ENCODE data around the gene GPR39. TPM values are rescaled to one million over a fixed set of nuclear protein-coding genes. Genes with fewer than 3 reads are reported as not detected.

Gene GPR39
- total and polyA plus RNA-seq, 9 donors: 0.08 to 2.0 (median 0.42) TPM; not detected in 2

DNA sequence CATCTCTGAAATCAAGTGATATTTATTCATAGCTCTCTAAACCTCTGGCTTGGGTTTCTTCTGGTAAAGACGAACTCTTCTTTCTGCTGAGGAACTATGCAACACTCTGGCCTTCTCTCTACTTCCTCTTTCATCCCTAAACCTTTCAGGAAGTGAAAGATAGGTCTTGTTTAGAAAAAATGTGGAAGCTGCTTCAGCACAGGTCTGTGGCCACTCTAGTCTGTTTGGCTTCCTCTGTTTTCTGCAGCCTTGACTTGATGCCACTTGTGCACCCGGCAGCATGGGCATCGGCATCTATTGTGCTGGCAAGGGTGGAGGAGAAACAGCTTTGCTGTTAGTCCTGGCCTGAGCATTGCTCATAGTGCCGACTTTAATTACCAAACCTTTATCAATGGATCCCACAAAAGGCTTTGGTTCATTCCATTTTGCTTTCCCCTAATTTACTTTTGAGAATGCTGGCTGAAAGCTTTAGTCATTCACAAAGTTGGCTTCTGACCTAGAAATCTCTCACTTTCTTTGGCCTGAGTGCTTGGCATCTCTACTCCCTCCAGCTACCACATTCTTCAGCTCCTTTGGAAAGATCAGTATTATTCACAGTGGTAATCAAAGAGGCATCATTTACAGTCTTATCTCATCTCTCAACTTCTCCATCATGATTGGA, 32.0 kb upstream of the GPR39 start:
- Histone ChIP-seq H3K4me1 (ENCODE audit: insufficient read depth) (no peaks in the 10 kb centered on the region), H3K27ac (no peak overlapping the region), H3K36me3 (no peaks in the 10 kb centered on the region), H3K4me3 (no peak overlapping the region), H3K27me3 (no peaks in the 10 kb centered on the region), H3K9me3 (no peaks in the 10 kb centered on the region)
- WGBS, 3 donors: 69 to 72% (median 72%) methylated on average over 4 of the region's 4 CpGs
- TF ChIP-seq EP300 (IDR thresholded peaks at IDR 0.05) (no peak), POLR2A (IDR thresholded peaks at IDR 0.05) (no peak)
- TF ChIP-seq, protein P1, sequence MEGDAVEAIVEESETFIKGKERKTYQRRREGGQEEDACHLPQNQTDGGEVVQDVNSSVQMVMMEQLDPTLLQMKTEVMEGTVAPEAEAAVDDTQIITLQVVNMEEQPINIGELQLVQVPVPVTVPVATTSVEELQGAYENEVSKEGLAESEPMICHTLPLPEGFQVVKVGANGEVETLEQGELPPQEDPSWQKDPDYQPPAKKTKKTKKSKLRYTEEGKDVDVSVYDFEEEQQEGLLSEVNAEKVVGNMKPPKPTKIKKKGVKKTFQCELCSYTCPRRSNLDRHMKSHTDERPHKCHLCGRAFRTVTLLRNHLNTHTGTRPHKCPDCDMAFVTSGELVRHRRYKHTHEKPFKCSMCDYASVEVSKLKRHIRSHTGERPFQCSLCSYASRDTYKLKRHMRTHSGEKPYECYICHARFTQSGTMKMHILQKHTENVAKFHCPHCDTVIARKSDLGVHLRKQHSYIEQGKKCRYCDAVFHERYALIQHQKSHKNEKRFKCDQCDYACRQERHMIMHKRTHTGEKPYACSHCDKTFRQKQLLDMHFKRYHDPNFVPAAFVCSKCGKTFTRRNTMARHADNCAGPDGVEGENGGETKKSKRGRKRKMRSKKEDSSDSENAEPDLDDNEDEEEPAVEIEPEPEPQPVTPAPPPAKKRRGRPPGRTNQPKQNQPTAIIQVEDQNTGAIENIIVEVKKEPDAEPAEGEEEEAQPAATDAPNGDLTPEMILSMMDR (IDR thresholded peaks at IDR 0.05): no peak
- no peak for DNase-seq
- intact Hi-C loops (cut with DNase I): no loop called here

DNA sequence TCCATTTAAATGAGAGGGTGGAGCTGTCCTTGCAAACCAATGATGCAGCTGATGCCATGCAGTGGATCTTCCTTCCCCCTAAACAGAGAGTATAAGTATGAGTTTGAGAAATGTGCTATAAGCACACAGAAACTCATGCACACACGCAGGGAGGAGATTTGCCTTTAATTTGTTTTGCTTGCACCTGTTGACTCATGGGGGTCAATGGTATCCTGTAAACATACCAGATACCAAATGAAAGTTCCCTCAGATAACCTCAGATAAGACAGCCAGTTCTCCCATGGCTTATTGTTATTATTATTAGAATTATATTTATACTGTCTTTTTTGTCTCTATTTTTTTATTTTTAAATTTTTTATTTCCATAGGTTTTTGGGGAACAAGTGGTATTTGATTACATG, 29.5 kb upstream of the GPR39 start:
- Histone ChIP-seq H3K27me3 (no peaks in the 10 kb centered on the region), H3K27ac (no peak overlapping the region), H3K9me3 (no peaks in the 10 kb centered on the region), H3K4me1 (ENCODE audit: insufficient read depth) (no peaks in the 10 kb centered on the region), H3K4me3 (no peak overlapping the region), H3K36me3 (no peaks in the 10 kb centered on the region)
- intact Hi-C loops (cut with DNase I): no loop called here
- TF ChIP-seq EP300 (IDR thresholded peaks at IDR 0.05) (no peak), POLR2A (IDR thresholded peaks at IDR 0.05) (no peak)
- TF ChIP-seq, protein P1 (IDR thresholded peaks at IDR 0.05): no peak
- WGBS, 3 donors: 89 to 95% (median 94%) methylated on average over 1 of the region's 1 CpG
- DNase-seq: no peak

DNA sequence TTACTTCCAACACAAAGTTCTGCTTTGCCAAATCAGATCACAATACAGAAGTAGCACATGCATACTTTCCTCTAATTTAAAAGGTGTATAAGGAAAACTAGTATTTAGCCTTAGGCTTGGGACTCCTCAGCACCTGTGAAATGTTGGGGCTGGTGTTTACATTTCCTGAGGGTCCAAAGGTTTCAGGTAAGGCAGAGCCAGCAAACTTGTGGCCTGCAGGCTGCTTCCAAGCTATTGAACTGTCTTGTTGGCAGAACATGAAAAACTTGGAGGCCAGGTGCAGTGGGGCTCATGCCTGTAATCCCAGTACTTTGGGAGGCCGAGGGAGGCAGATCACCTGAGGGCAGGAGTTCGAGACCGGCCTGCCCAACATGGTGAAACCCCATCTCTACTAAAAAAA, 26.5 kb upstream of the GPR39 start:
- H3K4me3 ChIP-seq: no peak overlapping the region
- no peak overlapping the region for H3K27ac ChIP-seq
- intact Hi-C loops (cut with DNase I): no loop called here
- DNase-seq: no peak
- no peaks in the 10 kb centered on the region for H3K4me1 ChIP-seq (ENCODE audit: insufficient read depth)
- H3K27me3 ChIP-seq: no peaks in the 10 kb centered on the region
- no peak for TF ChIP-seq POLR2A (IDR thresholded peaks at IDR 0.05)
- TF ChIP-seq, protein P1 (IDR thresholded peaks at IDR 0.05): no peak
- no peak for TF ChIP-seq EP300 (IDR thresholded peaks at IDR 0.05)
- no peaks in the 10 kb centered on the region for H3K36me3 ChIP-seq
- WGBS, 3 donors: 87 to 96% (median 89%) methylated on average over 3 of the region's 3 CpGs
- H3K9me3 ChIP-seq: no peaks in the 10 kb centered on the region

DNA sequence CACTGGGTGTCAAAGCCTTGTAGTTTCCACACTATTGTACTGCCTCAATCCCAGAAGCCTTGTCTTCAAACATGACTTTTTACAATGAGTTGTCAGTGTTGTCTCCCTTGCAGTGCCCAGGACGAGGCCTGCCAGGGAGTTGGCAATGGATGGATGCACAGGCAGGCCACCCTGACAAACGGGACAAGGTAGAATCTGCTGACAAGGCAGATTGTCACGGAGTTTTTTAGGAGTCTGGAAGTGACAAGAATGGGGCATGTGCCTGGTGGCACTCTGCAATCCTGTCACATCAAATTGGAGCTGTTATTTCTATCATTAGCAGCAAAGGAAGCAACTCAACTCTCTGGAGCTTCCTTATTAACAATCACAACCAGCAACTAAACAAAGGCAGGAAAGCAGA, 25.2 kb upstream of the GPR39 start:
- H3K4me3 ChIP-seq: no peak overlapping the region
- DNase-seq: no peak

More for the DNA sequence above, 25.2 kb upstream of the GPR39 start:
- Histone ChIP-seq H3K36me3 (no peaks in the 10 kb centered on the region), H3K27ac (no peak overlapping the region), H3K9me3 (no peaks in the 10 kb centered on the region), H3K27me3 (no peaks in the 10 kb centered on the region), H3K4me1 (ENCODE audit: insufficient read depth) (no peaks in the 10 kb centered on the region)
- TF ChIP-seq EP300 (IDR thresholded peaks at IDR 0.05) (no peak), POLR2A (IDR thresholded peaks at IDR 0.05) (no peak)
- TF ChIP-seq, protein P1 (IDR thresholded peaks at IDR 0.05): no peak
- intact Hi-C loops (cut with DNase I): no loop called here
- 61 to 84% (median 79%) methylated on average over 3 of the region's 3 CpGs for WGBS, 3 donors
